ENCODE data around the gene NRBP1.

Gene NRBP1

GRCh38 chr2:27435628-27436027 lies 7.2 kb downstream of the NRBP1 start:
- H3K4me2 ChIP-seq (ENCODE audit: low read length), result no peak overlapping the region
- H3K9me3 ChIP-seq (ENCODE audit: low read length), result no peaks in the 10 kb centered on the region
- H2AFZ ChIP-seq (ENCODE audit: low read length), result no peak overlapping the region
- no peaks in the 10 kb centered on the region for H3F3A ChIP-seq (ENCODE audit: insufficient read depth, low read length)
- H3K9ac ChIP-seq (ENCODE audit: low read length), result no peak overlapping the region
- H3K27ac ChIP-seq (ENCODE audit: low read depth, low read length, poor library complexity, severe bottlenecking), result no peak overlapping the region
- no peaks in the 10 kb centered on the region for H3K9me2 ChIP-seq (ENCODE audit: low read depth, low read length)
- no peak overlapping the region for H3K4me3 ChIP-seq (ENCODE audit: low read depth, low read length, poor library complexity, severe bottlenecking)
- H4K20me1 ChIP-seq (ENCODE audit: insufficient read depth, low read length), result no peaks in the 10 kb centered on the region; the same call in 1 of the 2 replicates
- peaks cover 10% of the 10 kb centered on the region; the same call in 1 of the 2 replicates for H3K79me2 ChIP-seq (ENCODE audit: insufficient read depth, low read length)
- no peaks in the 10 kb centered on the region for H3K27me3 ChIP-seq (ENCODE audit: insufficient read depth, low read length)
- H3K36me3 ChIP-seq (ENCODE audit: insufficient read depth, low read length), result peaks cover 63% of the 10 kb centered on the region
- H3K4me1 ChIP-seq (ENCODE audit: insufficient read depth, low read length, severe bottlenecking), result peaks cover 2% of the 10 kb centered on the region
- TF ChIP-seq EZH2 (IDR thresholded peaks at IDR 0.05; ENCODE audit: borderline replicate concordance, low read length) (no peak), CTCF (IDR thresholded peaks at IDR 0.05; ENCODE audit: low read length) (no peak)

DNA sequence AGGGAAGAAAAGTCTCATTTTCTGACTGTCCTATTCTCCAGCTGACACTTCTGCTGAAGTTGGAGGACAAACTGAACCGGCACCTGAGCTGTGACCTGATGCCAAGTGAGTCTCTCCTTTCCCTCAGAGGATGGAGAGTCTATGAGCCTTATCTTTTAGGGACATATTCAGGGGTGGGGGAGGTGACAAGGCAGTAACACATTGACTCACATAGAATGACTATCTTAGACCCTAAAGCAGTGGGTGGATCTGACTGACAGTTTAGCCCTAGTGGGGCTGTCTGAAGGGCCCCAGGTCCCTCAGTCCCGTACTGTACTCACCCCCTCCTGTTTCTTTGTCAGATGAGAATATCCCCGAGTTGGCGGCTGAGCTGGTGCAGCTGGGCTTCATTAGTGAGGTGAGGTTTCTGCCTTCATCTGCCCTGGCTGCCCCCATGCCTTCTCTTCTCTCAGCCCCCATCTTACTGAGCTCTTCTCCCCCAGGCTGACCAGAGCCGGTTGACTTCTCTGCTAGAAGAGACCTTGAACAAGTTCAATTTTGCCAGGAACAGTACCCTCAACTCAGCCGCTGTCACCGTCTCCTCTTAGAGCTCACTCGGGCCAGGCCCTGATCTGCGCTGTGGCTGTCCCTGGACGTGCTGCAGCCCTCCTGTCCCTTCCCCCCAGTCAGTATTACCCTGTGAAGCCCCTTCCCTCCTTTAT lies 12.9 kb downstream of the NRBP1 start:
- peak overlapping the region; percentile 31; the same call in 1 of the 2 replicates for H3K9ac ChIP-seq (ENCODE audit: low read length)
- no peaks in the 10 kb centered on the region for H3K9me3 ChIP-seq (ENCODE audit: low read length)
- H3K36me3 ChIP-seq (ENCODE audit: insufficient read depth, low read length), result peaks cover 54% of the 10 kb centered on the region; the same call in 1 of the 2 replicates
- no peak overlapping the region for H3K4me3 ChIP-seq (ENCODE audit: low read depth, low read length, poor library complexity, severe bottlenecking)
- TF ChIP-seq EZH2 (IDR thresholded peaks at IDR 0.05; ENCODE audit: borderline replicate concordance, low read length), result no peak
- TF ChIP-seq CTCF (IDR thresholded peaks at IDR 0.05; ENCODE audit: low read length), result no peak
- no peaks in the 10 kb centered on the region for H3K9me2 ChIP-seq (ENCODE audit: low read depth, low read length)
- H3K27me3 ChIP-seq (ENCODE audit: insufficient read depth, low read length), result no peaks in the 10 kb centered on the region
- H3K79me2 ChIP-seq (ENCODE audit: insufficient read depth, low read length), result no peaks in the 10 kb centered on the region
- no peak overlapping the region for H2AFZ ChIP-seq (ENCODE audit: low read length)
- no peaks in the 10 kb centered on the region for H3F3A ChIP-seq (ENCODE audit: insufficient read depth, low read length)
- H3K4me1 ChIP-seq (ENCODE audit: insufficient read depth, low read length, severe bottlenecking), result peaks cover 17% of the 10 kb centered on the region
- no peaks in the 10 kb centered on the region for H4K20me1 ChIP-seq (ENCODE audit: insufficient read depth, low read length)
- H3K27ac ChIP-seq (ENCODE audit: low read depth, low read length, poor library complexity, severe bottlenecking), result peak overlapping the region; percentile 6
- peak overlapping the region; percentile 73; the same call in 1 of the 2 replicates for H3K4me2 ChIP-seq (ENCODE audit: low read length)

DNA sequence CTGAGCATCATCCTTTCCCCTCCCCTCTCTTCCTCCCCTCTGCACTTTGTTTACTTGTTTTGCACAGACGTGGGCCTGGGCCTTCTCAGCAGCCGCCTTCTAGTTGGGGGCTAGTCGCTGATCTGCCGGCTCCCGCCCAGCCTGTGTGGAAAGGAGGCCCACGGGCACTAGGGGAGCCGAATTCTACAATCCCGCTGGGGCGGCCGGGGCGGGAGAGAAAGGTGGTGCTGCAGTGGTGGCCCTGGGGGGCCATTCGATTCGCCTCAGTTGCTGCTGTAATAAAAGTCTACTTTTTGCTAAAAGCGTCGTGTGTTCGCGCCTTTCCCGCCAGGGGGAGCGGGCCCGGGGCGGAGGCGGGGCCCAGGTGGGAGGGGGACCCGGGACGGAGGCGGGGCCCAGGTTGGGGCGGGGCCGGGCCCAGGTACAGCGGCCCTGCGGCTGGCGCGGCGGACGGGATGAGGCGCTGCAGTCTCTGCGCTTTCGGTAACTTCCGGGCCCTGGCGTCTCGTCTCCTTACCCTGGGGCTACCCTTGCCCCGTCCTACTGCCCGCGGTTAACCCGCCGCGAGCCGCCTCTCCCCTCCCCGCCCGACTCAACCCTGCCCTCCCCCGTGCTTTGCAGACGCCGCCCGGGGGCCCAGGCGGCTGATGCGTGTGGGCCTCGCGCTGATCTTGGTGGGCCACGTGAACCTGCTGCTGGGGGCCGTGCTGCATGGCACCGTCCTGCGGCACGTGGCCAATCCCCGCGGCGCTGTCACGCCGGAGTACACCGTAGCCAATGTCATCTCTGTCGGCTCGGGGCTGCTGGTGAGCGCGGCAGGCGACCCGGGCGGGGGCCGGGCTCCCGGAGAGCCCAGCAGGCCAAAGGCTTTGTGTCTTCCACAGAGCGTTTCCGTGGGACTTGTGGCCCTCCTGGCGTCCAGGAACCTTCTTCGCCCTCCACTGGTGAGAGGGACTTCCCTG lies 13.8 kb downstream of the NRBP1 start, which contains the start of gene KRTCAP3:
KRTCAP3 (plus strand) TSS at position 424 of the 962 bp plus-strand sequence; CDS start at position 456, 32 bp downstream.
- Histone ChIP-seq H3K4me1 (ENCODE audit: insufficient read depth, low read length, severe bottlenecking) (peaks cover 17% of the 10 kb centered on the region), H3K27me3 (ENCODE audit: insufficient read depth, low read length) (no peaks in the 10 kb centered on the region), H3K4me3 (ENCODE audit: low read depth, low read length, poor library complexity, severe bottlenecking) (peak within 1 kb of the TSS; percentile 67), H3K4me2 (ENCODE audit: low read length) (peak within 1 kb of the TSS; percentile 73), H3K36me3 (ENCODE audit: insufficient read depth, low read length) (peaks cover 49% of the 10 kb centered on the region; the same call in 1 of the 2 replicates), H3K27ac (ENCODE audit: low read depth, low read length, poor library complexity, severe bottlenecking) (peak within 1 kb of the TSS; percentile 41), H4K20me1 (ENCODE audit: insufficient read depth, low read length) (no peaks in the 10 kb centered on the region), H3K9ac (ENCODE audit: low read length) (peak within 1 kb of the TSS; percentile 76), H3K9me3 (ENCODE audit: low read length) (no peaks in the 10 kb centered on the region), H2AFZ (ENCODE audit: low read length) (no peak within 1 kb of the TSS), H3K9me2 (ENCODE audit: low read depth, low read length) (no peaks in the 10 kb centered on the region), H3F3A (ENCODE audit: insufficient read depth, low read length) (no peaks in the 10 kb centered on the region), H3K79me2 (ENCODE audit: insufficient read depth, low read length) (no peaks in the 10 kb centered on the region)
- TF ChIP-seq EZH2 (IDR thresholded peaks at IDR 0.05; ENCODE audit: borderline replicate concordance, low read length) (no peak), CTCF (IDR thresholded peaks at IDR 0.05; ENCODE audit: low read length) (peak; percentile 29; the same call in 1 of the 2 replicates)

Data from OCI-LY1 (cell line).